K562 (cell line): ENCODE data around the gene ACTC1. TPM values are rescaled to one million over a fixed set of nuclear protein-coding genes. Genes with fewer than 3 reads are reported as not detected.

ENCODE experiments used
- ATAC-seq: fragments of 200-7000 bp; cut with Tn5 transposase; 3 replicates; pipeline ENCODE4 v1.9.1; 2020; ENCODE audit warnings: moderate library complexity
- BruUV-seq: library from RNA; stranded (reverse); fragments of 400-500 nt; replicated peaks from 2 replicates; lab custom pipeline; 2021; lab: Mats Ljungman, UMichigan
- CTCF ChIA-PET: fragments of 300-600 bp; formaldehyde crosslinking; extraction: SDS; loops from one replicate; lab custom pipeline; 2021; ENCODE audit warnings: low intra/inter-chr PET ratio; lab: Yijun Ruan, JAX
- POLR2A ChIA-PET: fragments of 300-600, 350-650 bp; sonication (Branson Sonifier 250); formaldehyde crosslinking; extraction: SDS; loops from one replicate; lab custom pipeline; 2021; ENCODE audit warnings: antibody characterized with exemption, inconsistent platforms; lab: Yijun Ruan, JAX
- DNase-seq, 4 experiments: peaks; one replicate each; pipeline versions ENCODE4 v3.0.0 to v3.0.0-alpha.2; 2011 to 2018; ENCODE audit warnings: low spot score in 3 of 4, mixed read lengths in 3 of 4; ENCODE audit errors: extremely low read depth in 1 of 4
- FAIRE-seq: peaks from 2 replicates; lab custom pipeline; 2011; peaks lifted over from hg19 to GRCh38; lab: Jason Lieb, UNC
- H2AFZ ChIP-seq: 2 replicates; pipeline ENCODE4 v1.6.0; 2011; ENCODE audit warnings: low read depth, low read length, control low read depth, inconsistent platforms
- H3K27ac ChIP-seq: fragments of 200-600 bp; 3 replicates; pipeline ENCODE4 v1.8.0; 2011; ENCODE audit warnings: low read depth, mild to moderate bottlenecking, control low read depth, inconsistent platforms, low read length, moderate library complexity, mixed read lengths; ENCODE audit errors: extremely low read depth
- H3K27me3 ChIP-seq, 2 experiments: fragments of 300-600 bp in 1 of 2; 2 replicates in 1 of 2; 3 replicates in 1 of 2; pipeline versions ENCODE4 v1.6.0 to v1.8.0; 2011; ENCODE audit warnings: inconsistent platforms in 2 of 2, low read length in 2 of 2, mild to moderate bottlenecking in 1 of 2, mixed read lengths in 1 of 2, moderate library complexity in 1 of 2; ENCODE audit not compliant: control insufficient read depth in 2 of 2, insufficient read depth in 2 of 2
- H3K36me3 ChIP-seq: fragments of 300-600 bp; 3 replicates; pipeline ENCODE4 v1.8.0; 2011; ENCODE audit warnings: mild to moderate bottlenecking, low read length, inconsistent platforms; ENCODE audit not compliant: control insufficient read depth, insufficient read depth
- H3K4me1 ChIP-seq, 2 experiments: fragments of 200-600 bp in 1 of 2; replicated peaks in 1 of 2; 2 replicates in 1 of 2; 3 replicates in 1 of 2; pipeline versions ENCODE4 v1.5.1 to v1.8.0; 2011; ENCODE audit warnings: inconsistent platforms in 2 of 2, low read length in 2 of 2, mild to moderate bottlenecking in 1 of 2, mixed read lengths in 1 of 2, moderate library complexity in 1 of 2; ENCODE audit not compliant: control insufficient read depth in 2 of 2, insufficient read depth in 2 of 2
- H3K4me2 ChIP-seq: 2 replicates; pipeline ENCODE4 v1.6.1; 2011; ENCODE audit warnings: low read length, control low read depth, inconsistent platforms, mixed read lengths; ENCODE audit not compliant: insufficient read depth
- H3K4me3 ChIP-seq: fragments of 200-600 bp; sonication (generic), shearing (Covaris generic); 2 replicates; pipeline ENCODE4 v1.5.1; 2016; ENCODE audit warnings: control low read depth, inconsistent platforms
- H3K79me2 ChIP-seq: fragments of 200-600 bp; 3 replicates; pipeline ENCODE4 v1.8.0; 2011; ENCODE audit warnings: low read length, inconsistent platforms; ENCODE audit not compliant: control insufficient read depth, insufficient read depth
- H3K9ac ChIP-seq, 2 experiments: 2 replicates each; pipeline versions ENCODE4 v1.6.0 to v1.6.1; 2011; ENCODE audit warnings: low read depth in 2 of 2, low read length in 2 of 2, control low read depth in 1 of 2, inconsistent platforms in 1 of 2, mild to moderate bottlenecking in 1 of 2, mixed read lengths in 1 of 2; ENCODE audit not compliant: insufficient read depth in 1 of 2
- H3K9me1 ChIP-seq: one replicate; pipeline ENCODE4 v1.6.0; 2011; ENCODE audit warnings: inconsistent platforms, mild to moderate bottlenecking, low read length, moderate library complexity; ENCODE audit not compliant: control insufficient read depth, insufficient read depth
- H3K9me3 ChIP-seq: replicated peaks from 2 replicates; pipeline ENCODE4 v1.5.1; 2011; ENCODE audit warnings: low read depth, low read length, inconsistent platforms; ENCODE audit not compliant: control insufficient read depth, insufficient read depth
- H4K20me1 ChIP-seq: replicated peaks from 2 replicates; pipeline ENCODE4 v1.6.1; 2011; ENCODE audit warnings: low read length, inconsistent platforms, mixed read lengths; ENCODE audit not compliant: control insufficient read depth, insufficient read depth
- DACH1 ChIP-seq: fragments of 450-650 bp; IDR thresholded peaks from 2 replicates; pipeline ENCODE4 v1.6.1; 2018; ENCODE audit not compliant: partially characterized antibody
- NR1H2 ChIP-seq: sonication (generic); formaldehyde crosslinking; IDR thresholded peaks from 2 replicates; pipeline ENCODE4 v1.4.0; 2020; ENCODE audit warnings: mild to moderate bottlenecking, missing genetic modification reagents
- POLR2B ChIP-seq: fragments of 450-650 bp; IDR thresholded peaks from 2 replicates; pipeline ENCODE4 v1.6.1; 2018; ENCODE audit warnings: low read depth; ENCODE audit not compliant: partially characterized antibody
- ZNF3 ChIP-seq: fragments of 250-450 bp; sonication (Bioruptor Pico); IDR thresholded peaks from 2 replicates; pipeline ENCODE4 v1.5.0; 2021; ENCODE audit warnings: mild to moderate bottlenecking, moderate library complexity
- WGBS: fragments of 100-300 bp; shearing (Covaris generic); methylation state at CpG from one replicate; pipeline ENCODE4 v1.1.6; 2016; ENCODE audit warnings: low coverage, mixed read lengths; ENCODE audit not compliant: insufficient coverage; ENCODE audit errors: missing lambda C conversion rate; 5-methylcytosine and 5-hydroxymethylcytosine counted together
- in situ Hi-C: fragments of 300-500 bp; cut with MboI; formaldehyde crosslinking; loops from 4 replicates; pipeline ENCODE4 v1.15.0; 2018; ENCODE audit warnings: inconsistent platforms, mixed read lengths
- intact Hi-C: fragments of 100-400 bp; cut with micrococcal nuclease; formaldehyde crosslinking; loops from 2 replicates; pipeline ENCODE4 v1.14.2; 2022
- polyA plus RNA-seq, 8 experiments: library from polyadenylated mRNA; depleted of rRNA in 4 of 8; stranded (reverse) in 5 of 8; unstranded in 3 of 8; fragments of >200 nt; fragmentation: Nextera tagmentation in 2 of 8; fragmentation: Illumina TruSeq in 1 of 8; extraction: Ambion mirVana in 2 of 8; extraction: Trizol in 1 of 8; gene quantifications; 2 replicates each; pipeline versions ENCODE4 v1.2.1 to v1.2.3, GENCODE V29; 2011 to 2014; ENCODE audit warnings: inconsistent platforms in 1 of 8, missing spikeins in 1 of 8
- total RNA-seq, 7 experiments: library from RNA; depleted of rRNA in 6 of 7; stranded (reverse); fragments of >200 nt in 6 of 7; fragmentation: Illumina TruSeq in 2 of 7; extraction: Trizol in 2 of 7; gene quantifications; 2 replicates each; pipeline versions ENCODE4 v1.2.1 to v1.2.3, GENCODE V29; 2011 to 2021; ENCODE audit warnings: low replicate concordance in 1 of 7

ACTC1 gene
- total and polyA plus RNA-seq, 9 of the 15 experiments (the other 6 are each of a cell fraction or from before 2014, with no cell fraction given): 0.08 to 0.84 (median 0.17) TPM; not detected in 3

DNA sequence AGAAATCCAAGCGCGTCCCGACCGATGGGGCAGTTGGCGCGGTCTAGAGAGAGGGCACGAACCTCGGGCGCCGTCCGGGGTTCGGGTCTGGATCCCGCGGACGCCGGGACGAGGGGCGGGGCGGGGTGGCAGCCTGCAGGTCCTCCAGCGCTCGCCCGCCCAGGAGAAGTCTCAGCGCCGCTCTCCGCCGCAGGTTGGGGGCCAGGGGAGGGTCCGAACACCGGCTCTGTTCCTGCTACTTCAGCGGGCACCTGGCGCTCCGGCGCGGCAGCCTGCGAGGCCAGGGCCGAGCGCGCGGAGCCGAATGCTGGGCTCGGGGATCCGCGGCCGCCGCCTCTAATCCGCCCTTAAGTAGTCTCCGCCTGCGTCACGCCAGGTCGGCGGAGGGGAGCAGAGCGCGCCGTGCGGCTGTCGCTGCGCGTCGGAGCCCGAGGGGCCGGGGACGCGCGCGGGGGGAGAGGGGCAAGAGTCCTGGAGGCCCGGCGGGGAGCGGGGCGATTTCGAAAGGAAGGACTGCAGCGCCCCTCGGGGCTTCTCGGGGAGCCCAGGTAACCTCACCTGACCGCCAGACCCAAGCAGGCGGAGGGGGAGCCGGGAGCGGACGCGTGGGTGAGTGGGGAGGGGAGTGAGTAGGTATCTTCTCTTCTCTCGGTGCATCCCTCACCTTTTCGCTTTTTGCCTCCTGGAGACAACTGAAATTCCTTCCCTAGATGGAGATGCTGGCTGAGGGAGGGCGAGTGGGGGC lies 40.5 kb downstream of the ACTC1 start, which contains the start of gene GJD2:
Gene GJD2 (minus strand): TSS at position 325 of the 745 bp plus-strand sequence. CDS start 510 bp downstream, outside the sequence.
- H3K27me3 ChIP-seq: peaks cover 26 to 43% of the 10 kb centered on the region in 2 experiments

DNA sequence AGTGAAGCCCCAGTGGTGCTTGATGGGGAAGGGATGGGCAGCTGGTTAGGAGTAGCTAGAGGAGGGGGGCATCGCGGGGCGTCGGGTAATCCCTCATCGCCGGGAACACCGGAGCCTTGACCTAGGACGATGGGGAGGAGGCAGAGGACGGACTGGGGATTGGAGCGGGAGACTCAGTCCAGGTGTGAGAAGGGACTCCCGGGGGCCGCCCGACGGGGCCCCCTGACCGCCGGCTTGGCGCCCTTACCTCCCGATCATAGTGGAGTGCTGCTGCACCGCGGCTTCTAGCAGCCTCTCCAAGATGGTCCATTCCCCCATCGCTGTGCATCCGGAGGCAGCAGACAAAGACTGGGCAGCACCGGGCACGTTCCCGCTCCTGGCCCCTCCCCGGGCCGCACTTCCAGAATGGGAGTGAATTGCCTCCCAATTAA lies 41.2 kb downstream of the ACTC1 start:
- Histone ChIP-seq H2AFZ (no peak overlapping the region), H3K9ac (no peak overlapping the region), H3K4me3 (no peak overlapping the region; the same call in 1 of the 2 replicates), H3K9me1 (no peaks in the 10 kb centered on the region), H3K27me3 (peaks cover 26 to 43% of the 10 kb centered on the region in 2 experiments), H3K27ac (no peak overlapping the region), H3K9me3 (no peaks in the 10 kb centered on the region), H3K4me2 (no peak overlapping the region), H3K36me3 (no peaks in the 10 kb centered on the region), H4K20me1 (no peaks in the 10 kb centered on the region), H3K4me1 (peaks cover 0 to 12% of the 10 kb centered on the region in 2 experiments; a peak in 2 of 5 replicates), H3K79me2 (no peaks in the 10 kb centered on the region)
- ChIA-PET POLR2A (interaction anchor here (1.0 kb wide), 1 partner anchor 16 kb away, joined by 3 read pairs; no protein-coding TSS in a partner anchor), CTCF (no interaction called here)
- intact Hi-C loops (no loop called here), in situ Hi-C loops (no loop called here)
- FAIRE-seq (no peak), DNase-seq (no peak), ATAC-seq (no peak)
- 49% methylated on average over 22 of the region's 27 CpGs for WGBS
- BruUV-seq: no TSS peak
- TF ChIP-seq ZNF3 (CRISPR knock-in tag): no peak
- no peak for TF ChIP-seq DACH1
- TF ChIP-seq NR1H2 (CRISPR knock-in tag): no peak

More for the DNA sequence above, 40.5 kb downstream of the ACTC1 start, which contains the start of gene GJD2:
- FAIRE-seq (no peak), ATAC-seq (peak; percentile 68), DNase-seq (peak in 2 of 4 experiments; percentile 6 to 14)
- Histone ChIP-seq H3K9me1 (no peaks in the 10 kb centered on the region), H3K4me1 (peaks cover 0 to 12% of the 10 kb centered on the region in 2 experiments; a peak in 2 of 5 replicates), H3K27ac (no peak within 1 kb of the TSS), H3K4me3 (peak within 1 kb of the TSS; percentile 25; the same call in 1 of the 2 replicates), H3K36me3 (no peaks in the 10 kb centered on the region), H3K9me3 (no peaks in the 10 kb centered on the region), H4K20me1 (no peaks in the 10 kb centered on the region), H3K4me2 (no peak within 1 kb of the TSS), H3K9ac (no peak within 1 kb of the TSS), H2AFZ (no peak within 1 kb of the TSS), H3K79me2 (no peaks in the 10 kb centered on the region)
- ChIA-PET CTCF (no interaction called here), POLR2A (no interaction called here)
- intact Hi-C loops: no loop called here
- WGBS: 3% methylated on average over 43 of the region's 81 CpGs
- no peak for TF ChIP-seq POLR2B
- BruUV-seq: no TSS peak
- in situ Hi-C loops: no loop called here
